ENCODE measurements around the gene COG5. TPM values are rescaled to one million over a fixed set of nuclear protein-coding genes. Genes with fewer than 3 reads are reported as not detected.

COG5 gene
- polyA plus RNA-seq, 3 donors: 12.7 to 29.0 (median 28.1) TPM

GRCh38 chr7:107597953-107598352 lies 34.2 kb upstream of the COG5 start:
- H3K27ac ChIP-seq (ENCODE audit: low read depth in 1 of 2, low read length in 2 of 2): no peak overlapping the region
- DNase-seq: no peak
- no peak overlapping the region for H3K9ac ChIP-seq (ENCODE audit: insufficient read depth, low read length, poor library complexity, severe bottlenecking)
- Mint-ChIP-seq H3K27ac (no peak overlapping the region), H3K9me3 (no peaks in the 10 kb centered on the region), H3K4me1 (no peaks in the 10 kb centered on the region), H3K36me3 (peaks cover 54 to 55% of the 10 kb centered on the region in 2 donors), H3K27me3 (ENCODE audit: low read depth in 3 of 3) (peaks cover 0 to 1% (median 0%) of the 10 kb centered on the region in 3 donors), H3K4me3 (no peak overlapping the region)
- H3K4me2 ChIP-seq (replicated peaks; ENCODE audit: extremely low read depth, low read length, poor library complexity, severe bottlenecking): no peak overlapping the region
- H4K20me1 ChIP-seq (ENCODE audit: insufficient read depth, low read length): no peaks in the 10 kb centered on the region
- no peaks in the 10 kb centered on the region for H3K79me2 ChIP-seq (ENCODE audit: insufficient read depth, low read length)
- peaks cover 42 to 82% of the 10 kb centered on the region in 2 donors for H3K36me3 ChIP-seq (replicated peaks in 1 of 2; ENCODE audit: control insufficient read depth in 1 of 2, insufficient read depth in 2 of 2, low read length in 2 of 2)
- no peak overlapping the region for H2AFZ ChIP-seq (ENCODE audit: insufficient read depth, low read depth, low read length, poor library complexity, severe bottlenecking)
- no peak for TF ChIP-seq CTCF (IDR thresholded peaks at IDR 0.05)
- H3K27me3 ChIP-seq (ENCODE audit: control insufficient read depth in 2 of 2, insufficient read depth in 2 of 2, low read length in 2 of 2): no peaks in the 10 kb centered on the region
- no peaks in the 10 kb centered on the region for H3K4me1 ChIP-seq (ENCODE audit: control insufficient read depth in 1 of 2, insufficient read depth in 2 of 2, low read length in 2 of 2)
- no CpG with 5 or more reads among the region's 4 CpGs for WGBS (ENCODE audit: insufficient coverage)
- no peaks in the 10 kb centered on the region for H3K9me3 ChIP-seq (replicated peaks in 1 of 2; ENCODE audit: control insufficient read depth in 1 of 2, insufficient read depth in 1 of 2, low read length in 2 of 2)
- intact Hi-C loops (cut with micrococcal nuclease): no loop called here
- H3K4me3 ChIP-seq (replicated peaks in 1 of 3; ENCODE audit: low read depth in 2 of 3, low read length in 3 of 3): no peak overlapping the region

- Histone ChIP-seq H3K79me2 (ENCODE audit: insufficient read depth, low read length) (no peaks in the 10 kb centered on the region), H3K4me2 (replicated peaks; ENCODE audit: extremely low read depth, low read length, poor library complexity, severe bottlenecking) (no peak overlapping the region), H3K4me1 (ENCODE audit: control insufficient read depth in 1 of 2, insufficient read depth in 2 of 2, low read length in 2 of 2) (no peaks in the 10 kb centered on the region), H3K27me3 (ENCODE audit: control insufficient read depth in 2 of 2, insufficient read depth in 2 of 2, low read length in 2 of 2) (no peaks in the 10 kb centered on the region), H2AFZ (ENCODE audit: insufficient read depth, low read depth, low read length, poor library complexity, severe bottlenecking) (no peak overlapping the region), H3K36me3 (replicated peaks in 1 of 2; ENCODE audit: control insufficient read depth in 1 of 2, insufficient read depth in 2 of 2, low read length in 2 of 2) (peaks cover 42 to 78% of the 10 kb centered on the region in 2 donors), H3K9ac (ENCODE audit: insufficient read depth, low read length, poor library complexity, severe bottlenecking) (no peak overlapping the region), H4K20me1 (ENCODE audit: insufficient read depth, low read length) (no peaks in the 10 kb centered on the region), H3K4me3 (replicated peaks in 1 of 3; ENCODE audit: low read depth in 2 of 3, low read length in 3 of 3) (no peak overlapping the region), H3K9me3 (replicated peaks in 1 of 2; ENCODE audit: control insufficient read depth in 1 of 2, insufficient read depth in 1 of 2, low read length in 2 of 2) (no peaks in the 10 kb centered on the region), H3K27ac (ENCODE audit: low read depth in 1 of 2, low read length in 2 of 2) (no peak overlapping the region)
- intact Hi-C loops (cut with micrococcal nuclease): no loop called here
- WGBS (ENCODE audit: insufficient coverage): no CpG with 5 or more reads among the region's 1 CpG
- Mint-ChIP-seq H3K9me3 (no peaks in the 10 kb centered on the region), H3K27me3 (ENCODE audit: low read depth in 3 of 3) (peaks cover 0 to 1% (median 0%) of the 10 kb centered on the region in 3 donors), H3K4me1 (no peaks in the 10 kb centered on the region), H3K36me3 (peaks cover 51 to 54% of the 10 kb centered on the region in 2 donors), H3K4me3 (no peak overlapping the region), H3K27ac (no peak overlapping the region)
- no peak for TF ChIP-seq CTCF (IDR thresholded peaks at IDR 0.05)
- no peak for DNase-seq
Measured at GRCh38 chr7:107597582-107597916, 33.8 kb upstream of the COG5 start.
